GM20431 (cell line): ENCODE results near the gene APBB1.
"Not testable (repeated sequence)": the region's sequence is repeated elsewhere in the genome, so short reads cannot be mapped to it uniquely, and the experiment has no call there.

Experiments used
- in situ Hi-C: fragments of 300-500 bp; cut with MseI, MboI; formaldehyde crosslinking; loops from one replicate; pipeline ENCODE4 v1.15.0; 2020; ENCODE audit warnings: low sequenced_read_pairs; ENCODE audit not compliant: unreplicated experiment

Gene APBB1

GRCh38 chr11:6393989-6394670, 24.8 kb downstream of the APBB1 start:
- in situ Hi-C loops, result no loop called here

- in situ Hi-C loops, result not testable (repeated sequence)
Measured at GRCh38 chr11:6392251-6392650, 26.6 kb downstream of the APBB1 start.

- in situ Hi-C loops, result no loop called here
Measured at GRCh38 chr11:6391537-6392134, 27.3 kb downstream of the APBB1 start.

- in situ Hi-C loops, result no loop called here
Measured at GRCh38 chr11:6390718-6391469, 28.0 kb downstream of the APBB1 start.

- in situ Hi-C loops, result no loop called here
Measured at GRCh38 chr11:6389905-6390717, 28.8 kb downstream of the APBB1 start, which contains the start of gene SMPD1. TSS of gene SMPD1 (plus strand) at chr11:6390474. CDS start at chr11:6390599, 125 bp downstream.

GRCh38 chr11:6388748-6389147, 30.1 kb downstream of the APBB1 start:
- in situ Hi-C loops, result no loop called here

- in situ Hi-C loops, result no loop called here
Measured at GRCh38 chr11:6387811-6388599, 30.9 kb downstream of the APBB1 start.

GRCh38 chr11:6385046-6385777, 33.7 kb downstream of the APBB1 start:
- in situ Hi-C loops, result no loop called here

- in situ Hi-C loops, result no loop called here
Measured at GRCh38 chr11:6378640-6378989, 40.3 kb downstream of the APBB1 start.

GRCh38 chr11:6377902-6378639, 40.8 kb downstream of the APBB1 start:
- in situ Hi-C loops, result no loop called here

- in situ Hi-C loops, result loop anchor here (25.0 kb wide), 1 partner anchor 360 kb away; the partner anchor contains the start of gene OR56A4
Measured at GRCh38 chr11:6371825-6372224, 47.1 kb downstream of the APBB1 start.

- in situ Hi-C loops, result loop anchor here (25.0 kb wide), 1 partner anchor 353 kb away; the partner anchor contains the start of gene OR56A4
Measured at GRCh38 chr11:6365659-6366058, 53.2 kb downstream of the APBB1 start.

- in situ Hi-C loops, result loop anchor here (25.0 kb wide), 1 partner anchor 351 kb away; the partner anchor contains the start of gene OR56A4
Measured at GRCh38 chr11:6362873-6363678, 55.8 kb downstream of the APBB1 start.

- in situ Hi-C loops, result loop anchor here (25.0 kb wide), 1 partner anchor 350 kb away; the partner anchor contains the start of gene OR56A4
Measured at GRCh38 chr11:6362185-6362872, 56.6 kb downstream of the APBB1 start.

GRCh38 chr11:6360183-6360582, 58.7 kb downstream of the APBB1 start:
- in situ Hi-C loops, result loop anchor here (25.0 kb wide), 1 partner anchor 348 kb away; the partner anchor contains the start of gene OR56A4

- in situ Hi-C loops, result loop anchor here (25.0 kb wide), 1 partner anchor 345 kb away; the partner anchor contains the start of gene OR56A4
Measured at GRCh38 chr11:6357222-6357621, 61.7 kb downstream of the APBB1 start.
